Activated CD8-positive, alpha-beta T cell treated with anti-CD3 and anti-CD28 coated beads for 36 hours (primary cell): ENCODE measurements around the gene TMEM171. TPM values are rescaled to one million over a fixed set of nuclear protein-coding genes. Genes with fewer than 3 reads are reported as not detected.

Experiments used
- ATAC-seq: fragments of 200-7000 bp; cut with Tn5 transposase; one replicate; pipeline ENCODE4 v1.10.0; 2021; ENCODE audit warnings: mild to moderate bottlenecking, moderate library complexity
- CTCF ChIA-PET: fragments of 350-600 bp; sonication (Branson Sonifier 250); formaldehyde crosslinking; loops from one replicate; lab custom pipeline; 2021; ENCODE audit warnings: antibody characterized with exemption; lab: Charles Lee
- POLR2A ChIA-PET: fragments of 350-600 bp; sonication (Branson Sonifier 250); formaldehyde crosslinking; loops from one replicate; lab custom pipeline; 2021; ENCODE audit warnings: antibody characterized with exemption; lab: Charles Lee
- DNase-seq: peaks from one replicate; pipeline ENCODE4 v3.0.0-alpha.2; 2020
- H3K27ac Mint-ChIP-seq: one replicate; pipeline ENCODE4 v1.8.0; 2021; ENCODE audit warnings: mild to moderate bottlenecking, mixed read lengths
- H3K27me3 Mint-ChIP-seq: one replicate; pipeline ENCODE4 v1.8.0; 2021; ENCODE audit warnings: mixed read lengths
- H3K36me3 Mint-ChIP-seq: one replicate; pipeline ENCODE4 v1.8.0; 2021; ENCODE audit warnings: low read depth, mixed read lengths
- H3K4me1 Mint-ChIP-seq: one replicate; pipeline ENCODE4 v1.8.0; 2021; ENCODE audit warnings: low read depth, mixed read lengths
- H3K4me3 Mint-ChIP-seq: one replicate; pipeline ENCODE4 v1.8.0; 2021; ENCODE audit warnings: mild to moderate bottlenecking, moderate library complexity, mixed read lengths
- H3K9me3 Mint-ChIP-seq: one replicate; pipeline ENCODE4 v1.8.0; 2021; ENCODE audit warnings: mixed read lengths
- CTCF ChIP-seq: fragments of 200-600 bp; IDR thresholded peaks from one replicate; pipeline ENCODE4 v1.8.0; 2022; ENCODE audit warnings: antibody characterized with exemption, mild to moderate bottlenecking
- intact Hi-C: fragments of 100-400 bp; cut with micrococcal nuclease; formaldehyde crosslinking; loops from one replicate; pipeline ENCODE4 v1.10.0; 2022
- total RNA-seq, 2 experiments: library from RNA; stranded (reverse); gene quantifications; one replicate each; pipeline ENCODE4 v1.2.3, GENCODE V29; 2021

Gene TMEM171
- total RNA-seq, 2 experiments from 2014 or later: not detected

- intact Hi-C loops: no loop called here
- DNase-seq: peak; percentile 12
- ATAC-seq: peak; percentile 77
- ChIA-PET POLR2A (interaction anchor here (0.7 kb wide), 1 partner anchor 28 kb away, joined by 3 read pairs; no protein-coding TSS in a partner anchor), CTCF (interaction anchor here (0.6 to 1.4 kb wide), 6 partner anchors 10 to 360 kb away, joined by 3 to 4 read pairs (median 3); no protein-coding TSS in a partner anchor)
- H3K9me3 Mint-ChIP-seq: peaks cover 10% of the 10 kb centered on the region
- peaks cover 13% of the 10 kb centered on the region for H3K4me1 Mint-ChIP-seq
- no peaks in the 10 kb centered on the region for H3K36me3 Mint-ChIP-seq
- peaks cover 11% of the 10 kb centered on the region for H3K27me3 Mint-ChIP-seq
- no peak overlapping the region for H3K27ac Mint-ChIP-seq
- TF ChIP-seq CTCF: no peak
- H3K4me3 Mint-ChIP-seq: no peak overlapping the region
Measured at GRCh38 chr5:73094415-73094814, 26.0 kb upstream of the TMEM171 start.

- intact Hi-C loops: no loop called here
- ATAC-seq: no peak
- no peak for DNase-seq
- ChIA-PET POLR2A (interaction anchor here (0.6 kb wide), 1 partner anchor 112 kb away, joined by 3 read pairs; no protein-coding TSS in a partner anchor), CTCF (interaction anchor here (1.2 kb wide), 2 partner anchors 121 to 359 kb away, joined by 3 read pairs; no protein-coding TSS in a partner anchor)
- Mint-ChIP-seq H3K27ac (no peak overlapping the region), H3K36me3 (no peaks in the 10 kb centered on the region), H3K27me3 (peaks cover 14% of the 10 kb centered on the region), H3K4me1 (peaks cover 13% of the 10 kb centered on the region), H3K4me3 (no peak overlapping the region), H3K9me3 (peaks cover 10% of the 10 kb centered on the region)
- TF ChIP-seq CTCF: no peak
Measured at GRCh38 chr5:73095564-73096238, 24.7 kb upstream of the TMEM171 start.

GRCh38 chr5:73096239-73096575, 24.2 kb upstream of the TMEM171 start:
- no peak for TF ChIP-seq CTCF
- Mint-ChIP-seq H3K4me1 (peaks cover 13% of the 10 kb centered on the region), H3K27ac (no peak overlapping the region), H3K27me3 (peaks cover 11% of the 10 kb centered on the region), H3K36me3 (no peaks in the 10 kb centered on the region), H3K4me3 (no peak overlapping the region), H3K9me3 (peaks cover 10% of the 10 kb centered on the region)
- ATAC-seq (peak; percentile 59), DNase-seq (peak; percentile 15)
- POLR2A ChIA-PET: interaction anchor here (0.6 kb wide), 1 partner anchor 112 kb away, joined by 3 read pairs; no protein-coding TSS in a partner anchor
- CTCF ChIA-PET: interaction anchor here (1.4 kb wide), 1 partner anchor 74 kb away, joined by 3 read pairs; no protein-coding TSS in a partner anchor
- intact Hi-C loops: no loop called here

- intact Hi-C loops: no loop called here
- TF ChIP-seq CTCF: no peak
- Mint-ChIP-seq H3K36me3 (no peaks in the 10 kb centered on the region), H3K27ac (no peak overlapping the region), H3K4me3 (no peak overlapping the region), H3K27me3 (peaks cover 7% of the 10 kb centered on the region), H3K9me3 (peaks cover 10% of the 10 kb centered on the region), H3K4me1 (peaks cover 13% of the 10 kb centered on the region)
- POLR2A ChIA-PET: no interaction called here
- DNase-seq (no peak), ATAC-seq (no peak)
- CTCF ChIA-PET: interaction anchor here (0.9 to 1.0 kb wide), 2 partner anchors 17 to 105 kb away, joined by 3 read pairs; no protein-coding TSS in a partner anchor
Measured at GRCh38 chr5:73097740-73098139, 22.6 kb upstream of the TMEM171 start.

GRCh38 chr5:73100109-73100508, 20.3 kb upstream of the TMEM171 start:
- H3K27me3 Mint-ChIP-seq: peaks cover 9% of the 10 kb centered on the region
- ChIA-PET CTCF (interaction anchor here (1.2 to 1.9 kb wide), 3 partner anchors 16 to 101 kb away, joined by 3 to 4 read pairs (median 4); no protein-coding TSS in a partner anchor), POLR2A (no interaction called here)
- peaks cover 10% of the 10 kb centered on the region for H3K9me3 Mint-ChIP-seq
- ATAC-seq (no peak), DNase-seq (no peak)
- intact Hi-C loops: no loop called here
- H3K36me3 Mint-ChIP-seq: no peaks in the 10 kb centered on the region
- no peak for TF ChIP-seq CTCF
- no peaks in the 10 kb centered on the region for H3K4me1 Mint-ChIP-seq
- no peak overlapping the region for H3K4me3 Mint-ChIP-seq
- no peak overlapping the region for H3K27ac Mint-ChIP-seq
